GM12878 (cell line): ENCODE measurements around the gene ADK. TPM values are rescaled to one million over a fixed set of nuclear protein-coding genes. Genes with fewer than 3 reads are reported as not detected.

Experiments
- ATAC-seq: fragments of 200-7000 bp; cut with Tn5 transposase; 3 replicates; pipeline ENCODE4 v1.9.1; 2020; ENCODE audit warnings: mild to moderate bottlenecking, moderate library complexity
- BruUV-seq: library from RNA; stranded (reverse); fragments of 400-500 nt; replicated peaks from 2 replicates; lab custom pipeline; 2021; lab: Mats Ljungman, UMichigan
- CTCF ChIA-PET: fragments of 300-600 bp; sonication (Branson Sonifier 250); formaldehyde crosslinking; extraction: SDS; loops from one replicate; lab custom pipeline; 2021; ENCODE audit warnings: inconsistent platforms; lab: Yijun Ruan, JAX
- POLR2A ChIA-PET: fragments of 350-600 bp; formaldehyde crosslinking; extraction: SDS; loops from one replicate; lab custom pipeline; 2021; ENCODE audit warnings: inconsistent platforms; lab: Charles Lee
- RAD21 ChIA-PET: fragments of 300-600 bp; sonication (Branson Sonifier 250); formaldehyde crosslinking; loops from one replicate; lab custom pipeline; 2023; ENCODE audit warnings: antibody characterized with exemption; ENCODE audit not compliant: unreplicated experiment; lab: Charles Lee
- SMC1A ChIA-PET: fragments of 300-600 bp; sonication (Branson Sonifier 250); formaldehyde crosslinking; loops from one replicate; lab custom pipeline; 2023; ENCODE audit not compliant: unreplicated experiment, uncharacterized antibody; lab: Charles Lee
- DNase-seq: peaks from one replicate; pipeline ENCODE4 v3.0.0-alpha.2; 2011; ENCODE audit warnings: low read depth, low spot score
- FAIRE-seq: peaks from 3 replicates; lab custom pipeline; 2011; peaks lifted over from hg19 to GRCh38; lab: Jason Lieb, UNC
- H2AFZ ChIP-seq: 2 replicates; pipeline ENCODE4 v1.6.0; 2011; ENCODE audit warnings: low read depth, low read length, control low read depth; ENCODE audit not compliant: control insufficient read depth
- H3K27ac ChIP-seq: 2 replicates; pipeline ENCODE4 v1.5.1; 2011; ENCODE audit warnings: control low read depth; ENCODE audit not compliant: control insufficient read depth, insufficient read depth
- H3K27me3 ChIP-seq, 2 experiments: replicated peaks in 1 of 2; 2 replicates each; pipeline versions ENCODE4 v1.6.0 to v1.6.1; 2011; ENCODE audit warnings: low read length in 1 of 2; ENCODE audit not compliant: control insufficient read depth in 2 of 2, insufficient read depth in 2 of 2
- H3K36me3 ChIP-seq, 2 experiments: 2 replicates each; pipeline ENCODE4 v1.5.1; 2011; ENCODE audit warnings: low read length in 1 of 2; ENCODE audit not compliant: control insufficient read depth in 2 of 2, insufficient read depth in 2 of 2
- H3K4me1 ChIP-seq: 2 replicates; pipeline ENCODE4 v1.6.1; 2011; ENCODE audit warnings: mild to moderate bottlenecking, low read length, moderate library complexity, mixed read lengths; ENCODE audit not compliant: control insufficient read depth, insufficient read depth
- H3K4me2 ChIP-seq: 2 replicates; pipeline ENCODE4 v1.6.0; 2011; ENCODE audit warnings: control low read depth; ENCODE audit not compliant: control insufficient read depth, insufficient read depth
- H3K4me3 ChIP-seq: fragments of 200-600 bp; sonication (generic); 2 replicates; pipeline ENCODE4 v1.5.1; 2016
- H3K79me2 ChIP-seq: 2 replicates; pipeline ENCODE4 v1.6.0; 2011; ENCODE audit warnings: low read length; ENCODE audit not compliant: control insufficient read depth, insufficient read depth
- H3K9ac ChIP-seq: 2 replicates; pipeline ENCODE4 v1.8.0; 2011; ENCODE audit warnings: low read length, control low read depth, mixed read lengths; ENCODE audit not compliant: control insufficient read depth, insufficient read depth
- H3K9me3 ChIP-seq: replicated peaks from 3 replicates; pipeline ENCODE4 v1.5.1; 2011; ENCODE audit warnings: mild to moderate bottlenecking, low read length; ENCODE audit not compliant: control insufficient read depth, insufficient read depth
- H4K20me1 ChIP-seq: 2 replicates; pipeline ENCODE4 v1.6.0; 2011; ENCODE audit not compliant: control insufficient read depth, insufficient read depth
- BHLHE40 ChIP-seq, 2 experiments: fragments of 450-650 bp in 1 of 2; IDR thresholded peaks; 2 replicates each; pipeline ENCODE4 v1.6.1; 2011 to 2017; ENCODE audit warnings: low read depth in 2 of 2, borderline replicate concordance in 1 of 2, improper control_type of control experiment in 1 of 2, low read length in 1 of 2, mild to moderate bottlenecking in 1 of 2
- CREB1 ChIP-seq: IDR thresholded peaks from 2 replicates; pipeline ENCODE4 v1.6.1; 2012; ENCODE audit warnings: low read depth, mild to moderate bottlenecking, inconsistent platforms
- HDAC6 ChIP-seq: fragments of 200-600 bp; sonication (generic); IDR thresholded peaks from one replicate; pipeline ENCODE4 v1.8.0; 2017; ENCODE audit warnings: antibody characterized with exemption; ENCODE audit not compliant: unreplicated experiment
- IKZF1 ChIP-seq: fragments of 450-650 bp; conservative IDR thresholded peaks from 2 replicates; pipeline ENCODE4 v1.6.1; 2017; ENCODE audit warnings: antibody characterized with exemption, mild to moderate bottlenecking
- IRF4 ChIP-seq: IDR thresholded peaks from 2 replicates; pipeline ENCODE4 v1.6.1; 2011; ENCODE audit warnings: low read depth, low read length
- MEF2A ChIP-seq: IDR thresholded peaks from 2 replicates; pipeline ENCODE4 v1.6.1; 2011; ENCODE audit warnings: low read depth, mild to moderate bottlenecking, low read length, moderate library complexity; ENCODE audit not compliant: insufficient read depth
- RAD51 ChIP-seq: fragments of 450-650 bp; IDR thresholded peaks from 2 replicates; pipeline ENCODE4 v1.6.1; 2016; ENCODE audit warnings: moderate library complexity, mild to moderate bottlenecking, inconsistent platforms
- RELA ChIP-seq: fragments of 450-650 bp; IDR thresholded peaks from 2 replicates; pipeline ENCODE4 v1.8.0; 2014; ENCODE audit warnings: borderline replicate concordance; ENCODE audit not compliant: partially characterized antibody
- SMAD5 ChIP-seq: IDR thresholded peaks from 2 replicates; pipeline ENCODE4 v1.6.1; 2016; ENCODE audit warnings: antibody characterized with exemption, low read depth
- ZNF217 ChIP-seq: fragments of 450-650 bp; IDR thresholded peaks from 2 replicates; pipeline ENCODE4 v1.6.1; 2017; ENCODE audit warnings: antibody characterized with exemption, mild to moderate bottlenecking
- ZNF274 ChIP-seq: IDR thresholded peaks from one replicate; pipeline ENCODE4 v1.8.0; 2011; ENCODE audit not compliant: insufficient read length, insufficient read depth
- in situ Hi-C: fragments of 300-500 bp; cut with MboI; formaldehyde crosslinking; loops from 9 replicates; pipeline ENCODE4 v1.14.3; 2018; ENCODE audit warnings: mixed read lengths
- intact Hi-C: fragments of 100-400 bp; cut with micrococcal nuclease; formaldehyde crosslinking; loops from one replicate; pipeline ENCODE4 v1.14.2; 2022; ENCODE audit not compliant: unreplicated experiment
- polyA plus RNA-seq, 11 experiments: library from polyadenylated mRNA; depleted of rRNA in 4 of 11; unstranded in 6 of 11; stranded (reverse) in 5 of 11; fragments of >200 nt; fragmentation: Nextera tagmentation in 4 of 11; fragmentation: Illumina TruSeq in 1 of 11; extraction: Ambion mirVana in 4 of 11; extraction: Trizol in 1 of 11; gene quantifications; 1 replicate in 1 of 11; 2 replicates in 10 of 11; pipeline versions ENCODE4 v1.2.1 to v1.2.3, GENCODE V29; 2011 to 2016; ENCODE audit warnings: inconsistent platforms in 2 of 11, missing spikeins in 2 of 11, low read depth in 1 of 11
- total RNA-seq, 4 experiments: library from RNA; depleted of rRNA in 3 of 4; stranded (reverse); fragments of >200 nt in 3 of 4; fragmentation: Illumina TruSeq in 1 of 4; extraction: Trizol in 1 of 4; gene quantifications; 2 replicates each; pipeline versions ENCODE4 v1.2.1 to v1.2.3, GENCODE V29; 2013 to 2021
- TF ChIP-seq, protein P1 (sequence below): fragments of 450-650 bp; IDR thresholded peaks from 2 replicates; pipeline ENCODE4 v1.6.1; 2017; ENCODE audit warnings: mild to moderate bottlenecking, low read depth, inconsistent platforms; ENCODE audit not compliant: poor library complexity, severe bottlenecking
- TF ChIP-seq, protein P2 (sequence below): fragments of 450-650 bp; IDR thresholded peaks from 2 replicates; pipeline ENCODE4 v1.6.1; 2017; ENCODE audit warnings: borderline replicate concordance
- TF ChIP-seq, protein P3 (sequence below): fragments of 450-650 bp; IDR thresholded peaks from 2 replicates; pipeline ENCODE4 v1.6.1; 2017; ENCODE audit warnings: mild to moderate bottlenecking
- TF ChIP-seq, protein P4 (sequence below): fragments of 450-650 bp; formaldehyde crosslinking; IDR thresholded peaks from 2 replicates; pipeline ENCODE4 v1.5.0; 2022; ENCODE audit warnings: mild to moderate bottlenecking, missing genetic modification characterization

Gene ADK
- total and polyA plus RNA-seq, 10 of the 15 experiments (the other 5 are each of a cell fraction or from before 2014, with no cell fraction given): 42.0 to 151 (median 81.6) TPM

DNA sequence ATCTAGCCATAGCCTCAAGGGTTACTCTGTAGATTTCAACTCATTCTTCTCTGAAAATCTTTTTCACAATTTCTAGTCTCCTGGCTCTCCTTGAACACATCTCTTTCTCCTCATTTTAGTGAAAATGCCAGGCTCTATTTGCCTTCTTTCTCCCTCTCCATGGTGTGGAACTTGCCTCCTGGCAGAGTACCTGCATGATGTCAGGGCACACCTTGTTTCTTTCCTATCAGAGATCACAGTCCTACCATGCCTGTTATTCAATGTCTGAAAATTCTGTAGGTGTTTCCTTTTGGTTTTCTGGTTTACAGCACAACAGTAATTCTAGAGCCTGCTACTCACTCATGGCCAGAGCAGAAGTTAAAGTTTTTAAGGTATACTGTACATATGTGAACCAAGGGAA, 237.8 kb downstream of the ADK start:
- CTCF ChIA-PET: no interaction called here
- Histone ChIP-seq H3K4me3 (no peak overlapping the region), H3K79me2 (no peaks in the 10 kb centered on the region), H3K27ac (no peak overlapping the region), H3K9ac (no peak overlapping the region), H3K9me3 (no peaks in the 10 kb centered on the region), H3K4me1 (peaks cover 10% of the 10 kb centered on the region), H3K4me2 (no peak overlapping the region), H3K36me3 (peaks cover 0 to under 1% of the 10 kb centered on the region in 2 experiments; a peak in 1 of 4 replicates), H4K20me1 (no peaks in the 10 kb centered on the region), H3K27me3 (no peaks in the 10 kb centered on the region), H2AFZ (no peak overlapping the region)
- FAIRE-seq (no peak), DNase-seq (no peak), ATAC-seq (no peak)
- no TSS peak for BruUV-seq
- POLR2A ChIA-PET: interaction anchor here (0.5 kb wide), 1 partner anchor 144 kb away, joined by 3 read pairs; no protein-coding TSS in a partner anchor
- intact Hi-C loops (no loop called here), in situ Hi-C loops (no loop called here)
- RAD21 ChIA-PET: interaction anchor here (0.6 kb wide), 1 partner anchor 540 kb away, joined by 3 read pairs; no protein-coding TSS in a partner anchor
- SMC1A ChIA-PET: no interaction called here
- no peak for TF ChIP-seq RAD51
- no peak for TF ChIP-seq ZNF217
- TF ChIP-seq HDAC6: no peak
- no peak for TF ChIP-seq BHLHE40 (IDR thresholded peaks at IDR 0.05; ENCODE audit: borderline replicate concordance in 1 of 2, low read depth in 2 of 2, low read length in 1 of 2)
- TF ChIP-seq, protein P1, sequence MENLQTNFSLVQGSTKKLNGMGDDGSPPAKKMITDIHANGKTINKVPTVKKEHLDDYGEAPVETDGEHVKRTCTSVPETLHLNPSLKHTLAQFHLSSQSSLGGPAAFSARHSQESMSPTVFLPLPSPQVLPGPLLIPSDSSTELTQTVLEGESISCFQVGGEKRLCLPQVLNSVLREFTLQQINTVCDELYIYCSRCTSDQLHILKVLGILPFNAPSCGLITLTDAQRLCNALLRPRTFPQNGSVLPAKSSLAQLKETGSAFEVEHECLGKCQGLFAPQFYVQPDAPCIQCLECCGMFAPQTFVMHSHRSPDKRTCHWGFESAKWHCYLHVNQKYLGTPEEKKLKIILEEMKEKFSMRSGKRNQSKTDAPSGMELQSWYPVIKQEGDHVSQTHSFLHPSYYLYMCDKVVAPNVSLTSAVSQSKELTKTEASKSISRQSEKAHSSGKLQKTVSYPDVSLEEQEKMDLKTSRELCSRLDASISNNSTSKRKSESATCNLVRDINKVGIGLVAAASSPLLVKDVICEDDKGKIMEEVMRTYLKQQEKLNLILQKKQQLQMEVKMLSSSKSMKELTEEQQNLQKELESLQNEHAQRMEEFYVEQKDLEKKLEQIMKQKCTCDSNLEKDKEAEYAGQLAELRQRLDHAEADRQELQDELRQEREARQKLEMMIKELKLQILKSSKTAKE: no peak
- TF ChIP-seq, protein P2, sequence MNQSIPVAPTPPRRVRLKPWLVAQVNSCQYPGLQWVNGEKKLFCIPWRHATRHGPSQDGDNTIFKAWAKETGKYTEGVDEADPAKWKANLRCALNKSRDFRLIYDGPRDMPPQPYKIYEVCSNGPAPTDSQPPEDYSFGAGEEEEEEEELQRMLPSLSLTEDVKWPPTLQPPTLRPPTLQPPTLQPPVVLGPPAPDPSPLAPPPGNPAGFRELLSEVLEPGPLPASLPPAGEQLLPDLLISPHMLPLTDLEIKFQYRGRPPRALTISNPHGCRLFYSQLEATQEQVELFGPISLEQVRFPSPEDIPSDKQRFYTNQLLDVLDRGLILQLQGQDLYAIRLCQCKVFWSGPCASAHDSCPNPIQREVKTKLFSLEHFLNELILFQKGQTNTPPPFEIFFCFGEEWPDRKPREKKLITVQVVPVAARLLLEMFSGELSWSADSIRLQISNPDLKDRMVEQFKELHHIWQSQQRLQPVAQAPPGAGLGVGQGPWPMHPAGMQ: no peak
- no peak for TF ChIP-seq IRF4
- TF ChIP-seq, protein P3, sequence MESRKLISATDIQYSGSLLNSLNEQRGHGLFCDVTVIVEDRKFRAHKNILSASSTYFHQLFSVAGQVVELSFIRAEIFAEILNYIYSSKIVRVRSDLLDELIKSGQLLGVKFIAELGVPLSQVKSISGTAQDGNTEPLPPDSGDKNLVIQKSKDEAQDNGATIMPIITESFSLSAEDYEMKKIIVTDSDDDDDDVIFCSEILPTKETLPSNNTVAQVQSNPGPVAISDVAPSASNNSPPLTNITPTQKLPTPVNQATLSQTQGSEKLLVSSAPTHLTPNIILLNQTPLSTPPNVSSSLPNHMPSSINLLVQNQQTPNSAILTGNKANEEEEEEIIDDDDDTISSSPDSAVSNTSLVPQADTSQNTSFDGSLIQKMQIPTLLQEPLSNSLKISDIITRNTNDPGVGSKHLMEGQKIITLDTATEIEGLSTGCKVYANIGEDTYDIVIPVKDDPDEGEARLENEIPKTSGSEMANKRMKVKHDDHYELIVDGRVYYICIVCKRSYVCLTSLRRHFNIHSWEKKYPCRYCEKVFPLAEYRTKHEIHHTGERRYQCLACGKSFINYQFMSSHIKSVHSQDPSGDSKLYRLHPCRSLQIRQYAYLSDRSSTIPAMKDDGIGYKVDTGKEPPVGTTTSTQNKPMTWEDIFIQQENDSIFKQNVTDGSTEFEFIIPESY: no peak
- TF ChIP-seq RELA: no peak
- no peak for TF ChIP-seq MEF2A
- no peak for TF ChIP-seq CREB1
- TF ChIP-seq, protein P4, sequence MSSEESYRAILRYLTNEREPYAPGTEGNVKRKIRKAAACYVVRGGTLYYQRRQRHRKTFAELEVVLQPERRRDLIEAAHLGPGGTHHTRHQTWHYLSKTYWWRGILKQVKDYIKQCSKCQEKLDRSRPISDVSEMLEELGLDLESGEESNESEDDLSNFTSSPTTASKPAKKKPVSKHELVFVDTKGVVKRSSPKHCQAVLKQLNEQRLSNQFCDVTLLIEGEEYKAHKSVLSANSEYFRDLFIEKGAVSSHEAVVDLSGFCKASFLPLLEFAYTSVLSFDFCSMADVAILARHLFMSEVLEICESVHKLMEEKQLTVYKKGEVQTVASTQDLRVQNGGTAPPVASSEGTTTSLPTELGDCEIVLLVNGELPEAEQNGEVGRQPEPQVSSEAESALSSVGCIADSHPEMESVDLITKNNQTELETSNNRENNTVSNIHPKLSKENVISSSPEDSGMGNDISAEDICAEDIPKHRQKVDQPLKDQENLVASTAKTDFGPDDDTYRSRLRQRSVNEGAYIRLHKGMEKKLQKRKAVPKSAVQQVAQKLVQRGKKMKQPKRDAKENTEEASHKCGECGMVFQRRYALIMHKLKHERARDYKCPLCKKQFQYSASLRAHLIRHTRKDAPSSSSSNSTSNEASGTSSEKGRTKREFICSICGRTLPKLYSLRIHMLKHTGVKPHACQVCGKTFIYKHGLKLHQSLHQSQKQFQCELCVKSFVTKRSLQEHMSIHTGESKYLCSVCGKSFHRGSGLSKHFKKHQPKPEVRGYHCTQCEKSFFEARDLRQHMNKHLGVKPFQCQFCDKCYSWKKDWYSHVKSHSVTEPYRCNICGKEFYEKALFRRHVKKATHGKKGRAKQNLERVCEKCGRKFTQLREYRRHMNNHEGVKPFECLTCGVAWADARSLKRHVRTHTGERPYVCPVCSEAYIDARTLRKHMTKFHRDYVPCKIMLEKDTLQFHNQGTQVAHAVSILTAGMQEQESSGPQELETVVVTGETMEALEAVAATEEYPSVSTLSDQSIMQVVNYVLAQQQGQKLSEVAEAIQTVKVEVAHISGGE (CRISPR knock-in tag): no peak
- no peak for TF ChIP-seq IKZF1
- TF ChIP-seq ZNF274: no peak
- TF ChIP-seq SMAD5: no peak
